ENCODE data around the gene CACNA1B.

- TF ChIP-seq SNIP1 (IDR thresholded peaks at IDR 0.05; ENCODE audit: low read depth) (no peak), PYGO2 (tag; IDR thresholded peaks at IDR 0.05) (no peak), CTCF (IDR thresholded peaks at IDR 0.05 in 2 of 3, conservative IDR thresholded peaks at IDR 0.05 in 1 of 3; ENCODE audit: insufficient read depth in 2 of 3, low read depth in 1 of 3, low read length in 3 of 3) (no peak), PREB (CRISPR knock-in tag; IDR thresholded peaks at IDR 0.05) (no peak), CREB5 (CRISPR knock-in tag; IDR thresholded peaks at IDR 0.05) (no peak), CCNT2 (IDR thresholded peaks at IDR 0.05; ENCODE audit: borderline replicate concordance, extremely low read depth, insufficient read length, low read depth, low read length) (no peak), ZNF444 (CRISPR knock-in tag; IDR thresholded peaks at IDR 0.05) (no peak), ZNF24 (IDR thresholded peaks at IDR 0.05) (no peak), CBX2 (IDR thresholded peaks at IDR 0.05; ENCODE audit: insufficient read depth, low read length, poor library complexity, severe bottlenecking) (no peak), MTA3 (IDR thresholded peaks at IDR 0.05; ENCODE audit: borderline replicate concordance) (no peak), ZBTB11 (CRISPR knock-in tag; IDR thresholded peaks at IDR 0.05) (no peak), FOXA1 (IDR thresholded peaks at IDR 0.05; ENCODE audit: borderline replicate concordance) (no peak), SAP30 (IDR thresholded peaks at IDR 0.05; ENCODE audit: borderline replicate concordance, insufficient read depth, low read depth, low read length, poor library complexity, severe bottlenecking) (no peak), ZNF668 (CRISPR knock-in tag; IDR thresholded peaks at IDR 0.05) (no peak)
Observed at GRCh38 chr9:138060881-138061280, 183.3 kb downstream of the CACNA1B start.
